HG03280 (cell line): ENCODE measurements around the gene BICRAL.
A peak's percentile ranks its signal among the peaks of the same experiment; 100 is the strongest.
"Not testable (repeated sequence)": the region's sequence is repeated elsewhere in the genome, so short reads cannot be mapped to it uniquely, and the experiment has no call there.

Experiments used
- ATAC-seq: cut with Tn5 transposase; IDR thresholded peaks from one replicate; pipeline ENCODE4 v1.9.1; 2021; ENCODE audit warnings: mild to moderate bottlenecking, moderate library complexity; ENCODE audit not compliant: unreplicated experiment

Gene BICRAL

DNA sequence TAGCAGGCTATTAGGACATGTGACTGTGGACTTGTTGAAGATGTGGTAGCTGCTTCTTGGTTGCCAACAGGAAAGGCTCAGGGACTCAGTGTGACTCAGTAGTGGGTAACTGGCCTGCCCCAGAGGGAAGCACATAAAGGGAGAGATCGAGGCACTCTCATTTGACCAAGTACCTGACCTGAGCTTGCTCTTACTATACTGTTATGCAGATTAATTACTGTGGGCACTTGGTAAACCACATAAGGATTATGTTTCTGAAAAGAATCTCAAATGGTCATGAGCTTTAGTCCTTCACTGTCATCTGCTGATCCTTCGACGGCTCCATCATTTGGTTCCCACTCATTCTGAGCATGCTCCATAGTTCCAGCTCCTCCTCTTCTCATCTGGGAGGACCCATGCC, 49.4 kb downstream of the BICRAL start:
- ATAC-seq: no peak

DNA sequence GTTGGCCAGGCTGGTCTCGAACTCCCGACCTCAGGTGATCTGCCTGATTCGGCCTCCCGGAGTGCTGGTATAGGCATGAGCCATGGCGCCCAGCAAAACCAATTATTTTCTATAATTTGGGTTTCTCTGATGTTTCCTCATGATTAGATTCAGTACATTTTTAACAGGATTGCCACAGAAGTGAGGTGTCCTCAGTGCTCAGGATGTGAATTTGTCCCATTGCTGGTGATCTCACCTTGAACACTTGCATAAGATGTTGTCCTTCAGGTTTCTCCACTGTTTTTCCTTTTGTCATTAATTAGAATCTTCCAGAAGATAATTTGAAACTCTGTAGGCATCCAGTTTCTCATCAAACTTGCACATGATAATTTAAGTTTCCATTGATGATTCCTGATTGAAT, 52.2 kb downstream of the BICRAL start:
- ATAC-seq: no peak

DNA sequence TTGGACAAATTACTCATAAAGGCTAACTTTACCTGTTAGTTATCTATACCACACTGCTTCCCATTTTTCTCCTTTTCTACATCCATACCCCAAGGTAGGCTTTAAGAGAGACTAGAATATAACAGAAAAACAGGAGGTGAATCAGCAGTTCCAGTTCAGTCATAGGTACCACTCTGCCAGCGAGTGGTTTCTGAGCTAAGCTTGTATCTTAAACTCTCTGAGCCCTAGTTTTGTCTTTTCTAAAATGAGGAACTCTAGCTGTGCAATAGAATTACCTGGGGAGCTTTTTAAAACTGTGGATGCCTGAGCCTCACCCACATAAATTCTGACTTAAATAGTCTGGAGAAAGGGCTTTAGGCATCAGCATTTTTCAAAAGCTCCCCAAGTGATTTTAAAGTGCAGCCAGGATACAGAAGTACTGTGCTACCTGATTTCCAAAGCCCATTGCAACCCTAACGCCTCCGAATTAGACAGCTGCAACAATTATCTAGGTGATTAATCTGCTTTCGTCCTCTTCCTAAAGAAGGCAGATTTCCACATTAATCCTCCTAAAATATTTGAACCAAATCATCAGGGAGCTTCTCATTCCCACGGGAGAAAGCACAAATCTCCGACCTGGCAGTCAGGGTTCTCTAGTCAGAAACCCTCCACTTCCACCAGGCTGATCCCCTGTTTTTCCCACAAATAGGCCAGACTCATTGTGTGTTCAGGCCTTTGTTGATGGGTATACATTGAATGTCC, 60.2 kb downstream of the BICRAL start:
- no peak for ATAC-seq

DNA sequence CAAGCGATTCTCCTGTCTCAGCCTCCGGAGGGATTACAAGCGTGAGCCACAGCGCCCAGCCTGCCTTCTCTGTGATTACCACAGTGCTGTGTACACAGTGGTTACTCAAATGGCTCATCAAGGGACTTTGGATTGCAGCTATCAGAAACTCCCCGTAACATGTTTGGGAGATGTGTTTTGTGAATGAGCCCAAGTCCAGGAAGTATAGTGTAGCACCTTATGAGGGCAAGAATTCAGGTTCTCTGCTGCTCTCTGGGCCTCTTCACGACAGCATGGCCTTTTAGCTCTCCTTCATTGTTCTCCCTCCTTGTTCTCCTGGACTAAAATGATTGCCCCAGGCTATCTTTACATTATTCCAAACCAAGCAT, 63.5 kb downstream of the BICRAL start:
- ATAC-seq: no peak

DNA sequence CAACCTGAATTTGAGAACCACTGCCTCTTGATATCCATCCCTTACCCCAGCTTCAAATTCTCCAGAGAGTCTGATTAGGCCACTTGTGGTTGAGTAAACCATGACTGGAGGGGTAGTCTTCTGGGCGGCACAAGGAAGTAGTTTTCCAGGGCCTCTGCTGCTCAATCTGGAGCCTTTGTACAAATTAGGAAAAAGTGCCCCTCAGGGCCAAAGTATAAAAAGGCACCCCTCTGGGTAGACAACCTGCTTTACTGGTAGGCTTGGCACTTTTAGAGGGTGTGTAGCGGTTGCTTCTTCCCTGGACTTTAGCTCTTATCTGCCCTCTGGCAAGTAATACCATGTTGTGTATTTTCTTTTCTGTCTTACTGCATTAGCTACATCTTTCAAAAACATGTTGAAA, 64.7 kb downstream of the BICRAL start:
- ATAC-seq: no peak

DNA sequence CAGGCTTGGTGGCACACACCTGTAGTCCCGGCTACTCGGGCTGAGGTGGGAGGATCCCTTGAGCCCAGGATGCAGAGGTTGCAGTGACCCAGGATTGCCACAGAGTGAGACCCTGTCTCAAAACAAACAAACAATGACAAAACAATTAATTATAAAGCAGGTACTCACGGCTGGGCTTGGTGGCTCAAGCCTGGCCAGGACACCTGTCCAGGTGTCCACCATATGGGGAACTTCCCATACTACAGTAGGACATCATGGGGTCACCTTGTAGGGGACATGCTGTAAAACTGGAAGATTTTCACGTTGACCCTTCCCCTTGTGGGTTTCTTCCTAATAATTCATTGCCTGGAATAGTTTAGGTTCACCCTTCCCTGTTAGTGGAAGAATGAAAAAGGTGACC, 66.8 kb downstream of the BICRAL start:
- ATAC-seq: no peak

DNA sequence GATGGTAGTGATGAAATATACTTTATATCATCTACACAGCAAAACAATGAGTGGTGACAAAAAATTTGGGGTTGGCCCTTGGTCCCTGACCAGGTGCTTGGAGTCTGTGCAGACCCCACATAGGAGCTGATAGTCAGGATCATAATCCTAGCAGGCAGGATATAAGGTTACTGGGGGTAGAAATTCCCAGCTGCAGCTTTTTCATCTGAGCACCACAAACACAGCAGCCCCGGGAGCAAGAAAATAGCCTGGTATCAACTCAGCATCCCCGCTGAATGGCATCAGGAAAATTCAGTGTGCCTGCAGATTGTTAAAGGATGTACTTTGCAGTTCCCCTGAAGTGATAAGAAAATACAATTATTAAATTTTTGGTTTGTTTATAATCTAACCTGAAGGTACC, 69.7 kb downstream of the BICRAL start:
- ATAC-seq: no peak

DNA sequence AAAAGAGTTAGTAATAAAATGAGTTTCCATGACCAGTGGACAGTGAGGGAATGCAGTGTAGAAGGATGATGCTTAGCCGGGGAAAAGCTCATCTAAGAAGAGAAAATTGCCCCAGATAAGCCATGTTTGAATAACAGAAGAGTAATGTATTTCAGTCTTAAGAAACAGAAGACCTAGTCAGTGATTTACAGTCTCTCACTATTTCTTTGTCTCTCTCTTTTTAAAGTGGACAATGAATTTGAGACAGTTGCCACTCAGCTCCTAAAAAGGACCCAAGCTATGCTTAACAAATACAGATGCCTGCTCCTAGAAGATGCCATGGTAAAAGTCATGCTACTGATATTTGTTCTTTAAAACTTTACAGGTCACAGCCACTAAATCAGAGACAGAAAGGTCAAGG, 78.2 kb downstream of the BICRAL start:
- ATAC-seq: no peak

DNA sequence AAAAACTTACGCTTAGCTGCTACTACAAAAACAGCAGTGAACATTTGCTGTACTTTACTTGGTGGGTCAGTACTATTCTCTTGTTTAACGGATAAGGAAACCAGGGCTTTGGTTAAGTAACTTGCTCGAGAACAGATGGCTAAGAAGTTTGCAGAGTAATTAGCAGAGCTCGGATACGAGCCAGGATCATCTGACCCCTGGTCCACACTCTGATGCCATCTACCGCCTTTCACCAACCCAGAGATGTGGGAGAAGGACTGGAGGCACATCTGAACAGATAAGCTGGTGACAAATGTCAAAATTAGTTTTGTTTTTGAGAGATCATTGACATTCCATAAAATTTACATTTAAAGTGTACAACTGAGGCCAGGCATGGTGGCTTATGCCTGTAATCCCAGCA, 78.6 kb downstream of the BICRAL start:
- no peak for ATAC-seq

DNA sequence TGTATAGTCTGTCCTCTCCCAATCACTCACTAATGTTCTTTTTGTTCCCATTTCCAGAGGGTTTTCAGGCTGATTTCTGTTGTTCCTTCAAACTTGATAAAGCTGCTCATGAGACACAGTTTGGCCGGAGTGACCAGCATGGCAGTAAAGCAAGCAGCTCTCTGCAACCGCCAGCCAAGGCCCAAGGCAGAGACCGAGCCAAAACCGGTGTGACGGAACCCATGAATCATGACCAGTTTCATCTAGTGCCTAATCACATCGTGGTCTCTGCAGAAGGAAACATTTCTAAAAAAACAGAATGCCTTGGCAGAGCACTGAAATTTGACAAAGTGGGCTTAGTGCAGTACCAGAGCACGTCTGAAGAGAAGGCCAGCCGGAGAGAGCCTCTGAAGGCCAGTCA, 82.8 kb downstream of the BICRAL start:
- no peak for ATAC-seq

DNA sequence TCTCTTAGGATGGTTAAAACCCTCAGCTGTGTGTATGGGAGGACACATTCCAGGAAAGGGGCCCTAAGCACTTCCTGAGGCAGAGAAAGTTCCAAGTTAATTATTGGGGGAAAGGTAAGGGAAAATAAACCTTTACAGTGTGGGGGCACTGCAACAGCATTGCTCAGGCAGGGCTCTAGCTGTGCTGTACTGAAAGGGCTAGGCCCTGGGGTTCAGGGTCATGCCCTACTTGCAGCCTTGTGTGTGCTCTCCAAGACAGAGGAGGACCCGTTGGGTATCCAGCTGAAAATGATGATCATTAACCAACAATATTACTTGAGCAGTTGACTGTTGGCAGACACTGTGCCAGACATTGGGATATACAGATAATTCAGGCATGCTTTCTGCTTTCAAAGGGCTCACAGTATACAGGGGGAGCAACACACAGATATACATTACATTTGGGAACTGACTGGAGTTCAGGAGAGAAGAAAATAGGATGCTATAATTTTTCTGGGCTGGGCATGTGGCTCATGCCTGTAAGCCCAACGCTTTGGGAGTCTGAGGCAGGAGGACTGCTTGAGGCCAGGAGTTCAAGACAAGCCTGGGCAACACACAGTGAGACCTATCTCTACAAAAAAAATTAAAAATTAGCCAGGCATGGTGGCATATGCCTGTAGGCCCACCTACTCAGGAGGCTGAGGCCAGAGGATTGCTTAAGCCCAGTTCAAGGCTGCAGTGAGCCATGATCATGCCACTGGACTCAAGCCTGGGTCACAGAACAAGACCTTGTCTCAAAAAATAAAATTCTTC, 88.5 kb downstream of the BICRAL start:
- ATAC-seq: no peak

DNA sequence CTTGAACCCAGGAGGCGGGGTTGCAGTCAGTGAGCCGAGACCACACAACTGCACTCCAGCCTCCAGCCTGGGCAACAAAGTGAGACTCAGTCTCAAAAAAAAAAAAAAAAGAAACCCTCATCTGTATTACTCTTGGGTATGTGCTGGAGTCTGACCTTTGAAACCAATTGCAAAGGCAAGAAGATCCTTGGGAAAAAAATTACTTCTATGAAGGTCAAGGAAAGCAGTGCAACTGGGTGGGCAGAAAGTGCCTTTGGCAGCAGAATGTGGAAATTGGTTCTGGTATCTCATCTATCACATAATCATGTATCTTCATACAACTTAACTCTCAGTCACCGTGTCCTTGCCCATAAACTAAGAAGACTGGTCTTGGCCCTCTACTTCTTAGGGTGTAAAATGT, 89.9 kb downstream of the BICRAL start:
- ATAC-seq: no peak

DNA sequence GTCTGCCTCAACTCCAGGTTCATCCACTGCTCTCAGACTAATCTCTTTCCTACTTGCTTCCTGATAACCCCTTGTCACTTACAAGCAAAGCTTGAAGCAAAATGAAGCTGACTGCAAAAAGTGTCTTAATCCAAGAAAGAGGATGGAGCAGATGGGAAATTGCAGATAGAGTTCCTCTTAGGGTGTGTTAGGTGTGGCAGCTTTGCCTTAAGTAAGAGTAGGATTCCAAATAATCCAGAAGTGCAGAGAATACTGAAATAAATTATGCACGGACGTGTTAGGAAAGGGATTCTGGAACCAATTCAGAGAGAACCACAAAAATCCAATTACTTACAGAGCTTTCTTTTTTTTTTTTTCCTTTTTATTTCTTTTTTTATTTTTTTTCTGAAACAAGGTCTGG, 91.5 kb downstream of the BICRAL start:
- no peak for ATAC-seq

DNA sequence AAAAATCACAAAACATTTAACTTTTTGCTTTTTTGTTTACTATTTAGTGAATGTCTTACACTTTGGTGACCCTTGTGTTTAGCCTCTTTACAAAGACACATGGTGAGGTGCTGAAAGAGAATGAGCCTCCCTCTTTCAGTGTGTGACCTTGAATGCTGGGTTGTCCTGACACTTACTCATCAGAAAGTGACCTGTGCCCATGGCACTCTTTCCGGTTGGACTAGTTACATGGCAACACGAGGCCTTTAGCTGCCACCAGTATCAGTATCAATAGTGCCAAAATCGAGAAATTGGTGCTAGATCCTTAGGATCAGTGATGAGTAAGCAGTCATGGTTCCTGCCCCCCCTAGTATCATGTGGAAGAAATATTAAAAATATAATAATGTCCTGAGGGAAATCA, 95.8 kb downstream of the BICRAL start:
- no peak for ATAC-seq

DNA sequence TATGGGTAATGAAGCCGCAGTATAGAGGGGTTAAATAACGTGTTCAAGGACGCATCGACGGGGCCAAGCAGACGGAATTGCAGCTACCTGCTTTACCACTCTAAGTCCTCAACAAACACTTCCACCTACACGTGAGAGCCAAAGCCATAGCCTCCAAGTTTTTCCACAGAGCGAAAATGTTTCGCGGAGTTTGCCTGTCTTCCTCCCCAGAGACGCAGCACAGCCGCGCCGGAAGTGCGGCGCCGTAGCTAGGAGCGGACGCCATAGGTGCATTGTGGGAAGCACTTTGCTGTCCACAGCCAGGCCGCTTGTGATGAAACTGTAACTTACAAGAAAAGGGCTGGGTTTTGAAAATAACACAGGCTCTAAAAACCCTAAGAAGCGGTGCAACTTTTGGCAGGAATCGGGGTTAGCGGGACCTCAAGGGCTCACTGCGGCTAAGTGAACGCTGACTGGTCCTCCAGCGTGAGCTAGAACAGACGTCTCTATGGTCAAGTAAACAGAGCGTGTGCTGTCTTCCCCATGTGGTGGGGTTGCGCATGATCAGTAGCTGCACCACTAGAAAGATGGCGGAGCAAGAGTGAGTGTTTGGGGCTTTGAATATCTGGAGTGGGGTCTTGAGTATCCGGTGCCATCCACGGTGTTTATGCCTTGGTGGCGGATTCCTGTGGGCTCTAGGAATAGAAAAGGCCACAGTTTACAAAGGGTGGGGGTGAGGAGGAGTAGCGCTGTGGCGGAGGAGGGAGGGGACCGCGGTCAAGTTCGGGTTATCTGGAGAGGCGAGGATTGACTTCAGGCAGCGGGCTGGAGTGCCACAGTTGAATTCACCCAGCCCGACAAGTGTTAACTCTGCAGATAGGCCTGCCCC, 97.8 kb downstream of the BICRAL start, which contains the start of gene RPL7L1:
RPL7L1 (plus strand) TSS at position 245 of the 868 bp plus-strand sequence; CDS start at position 540, 295 bp downstream.
- peak; percentile 91 for ATAC-seq

DNA sequence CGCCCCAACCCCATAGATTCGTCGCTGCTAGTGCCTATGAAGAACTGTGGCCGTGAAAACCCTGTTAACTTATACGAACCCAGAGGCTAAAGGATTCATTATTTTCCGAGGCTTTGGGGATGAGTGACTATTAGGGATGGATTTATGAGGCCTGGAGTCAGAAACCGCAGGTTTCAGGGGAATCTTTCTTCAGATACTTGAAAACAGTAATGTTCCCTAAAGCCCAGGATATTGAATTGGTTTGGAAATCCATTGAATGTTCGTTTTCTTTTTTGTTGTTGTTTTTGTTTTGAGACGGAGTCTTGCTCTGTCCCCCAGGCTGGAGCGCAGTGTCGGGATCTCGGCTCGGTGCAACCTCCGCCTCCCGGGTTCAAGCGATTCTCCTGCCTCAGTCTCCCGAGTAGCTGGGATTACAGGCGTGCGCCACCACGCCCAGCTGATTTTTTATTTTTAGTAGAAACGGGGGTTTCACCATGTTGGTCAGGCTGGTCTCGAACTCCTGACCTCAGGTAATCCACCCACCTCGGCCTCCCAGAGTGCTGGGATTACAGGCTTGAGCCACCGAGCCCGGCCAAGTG, 98.5 kb downstream of the BICRAL start:
- not testable (repeated sequence) for ATAC-seq

DNA sequence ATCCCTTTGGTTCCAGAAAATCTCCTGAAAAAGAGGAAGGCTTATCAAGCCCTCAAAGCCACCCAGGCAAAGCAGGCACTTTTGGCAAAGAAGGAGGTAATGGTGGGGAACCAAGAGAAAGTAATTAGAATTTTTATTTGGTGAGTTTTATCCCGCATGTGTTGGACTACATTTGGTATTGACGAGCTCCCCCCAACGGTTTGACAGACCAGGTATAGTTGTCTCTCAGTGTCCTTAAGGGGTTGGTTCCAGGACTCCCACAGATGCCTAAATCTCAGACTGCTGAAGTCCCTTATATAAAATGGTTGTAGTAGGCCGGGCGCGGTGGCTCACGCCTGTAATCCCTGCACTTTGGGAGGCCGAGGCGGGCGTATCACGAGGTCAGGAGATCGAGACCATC, 99.0 kb downstream of the BICRAL start:
- ATAC-seq: not testable (repeated sequence)

DNA sequence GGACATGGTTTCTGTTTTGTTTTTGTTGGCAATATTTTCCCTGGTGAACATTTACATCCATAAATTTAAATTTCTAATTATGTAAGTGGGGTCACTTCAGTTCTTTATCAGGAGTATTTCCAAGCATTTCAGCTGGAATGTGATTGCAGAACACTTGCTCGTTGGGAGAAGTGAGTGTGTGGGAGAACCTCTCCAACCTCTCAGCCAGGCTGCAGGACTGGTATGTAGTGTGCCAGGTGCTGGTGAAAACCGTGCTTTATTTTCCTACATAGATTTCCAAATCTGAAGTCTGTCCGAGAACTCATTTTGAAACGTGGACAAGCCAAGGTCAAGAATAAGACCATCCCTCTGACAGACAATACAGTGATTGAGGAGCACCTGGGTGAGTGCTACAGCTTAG, 103.8 kb downstream of the BICRAL start:
- no peak for ATAC-seq

DNA sequence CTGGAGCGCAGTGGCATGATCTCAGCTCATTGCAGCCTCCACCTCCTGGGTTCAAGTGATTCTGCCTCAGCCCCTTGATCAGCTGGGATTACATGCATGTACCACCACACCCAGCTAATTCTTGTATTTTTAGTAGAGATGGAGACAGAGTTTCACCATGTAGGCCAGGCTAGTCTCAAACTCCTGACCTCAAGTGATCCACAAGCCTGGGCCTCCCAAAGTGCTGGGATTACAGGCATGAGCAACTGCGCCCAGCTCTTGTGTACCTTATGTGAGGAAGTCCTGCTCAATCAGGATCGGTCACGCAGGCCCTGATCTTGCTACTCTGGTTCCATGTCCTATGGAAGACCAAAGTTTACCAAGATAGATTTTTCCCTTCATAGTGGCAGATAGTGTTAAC, 106.3 kb downstream of the BICRAL start:
- not testable (repeated sequence) for ATAC-seq

DNA sequence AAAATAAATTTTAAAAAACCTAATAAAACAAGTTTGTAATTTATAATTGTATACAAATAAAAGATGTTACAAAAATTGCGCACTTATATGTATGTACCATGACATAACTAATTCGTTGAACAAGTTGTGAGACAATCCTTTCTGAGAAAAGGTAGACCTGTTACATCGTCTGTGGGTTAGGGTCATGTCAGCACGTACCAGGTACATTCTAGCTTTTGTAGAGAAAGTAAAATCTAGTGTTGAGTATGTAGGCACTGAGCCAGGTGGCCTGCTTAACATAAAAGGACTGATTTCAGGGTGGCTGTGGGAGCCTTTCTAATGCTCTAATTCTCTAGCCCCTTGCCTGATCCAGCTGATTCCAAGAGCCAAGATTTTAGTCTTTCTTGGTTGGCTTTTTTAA, 108.0 kb downstream of the BICRAL start:
- ATAC-seq: no peak
